ENCODE data around the gene NFATC2.
A peak's percentile ranks its signal among the peaks of the same experiment; 100 is the strongest.

The NFATC2 gene

GRCh38 chr20:51426718-51427650 lies 115.5 kb downstream of the NFATC2 start:
- DNase-seq: no peak

DNA sequence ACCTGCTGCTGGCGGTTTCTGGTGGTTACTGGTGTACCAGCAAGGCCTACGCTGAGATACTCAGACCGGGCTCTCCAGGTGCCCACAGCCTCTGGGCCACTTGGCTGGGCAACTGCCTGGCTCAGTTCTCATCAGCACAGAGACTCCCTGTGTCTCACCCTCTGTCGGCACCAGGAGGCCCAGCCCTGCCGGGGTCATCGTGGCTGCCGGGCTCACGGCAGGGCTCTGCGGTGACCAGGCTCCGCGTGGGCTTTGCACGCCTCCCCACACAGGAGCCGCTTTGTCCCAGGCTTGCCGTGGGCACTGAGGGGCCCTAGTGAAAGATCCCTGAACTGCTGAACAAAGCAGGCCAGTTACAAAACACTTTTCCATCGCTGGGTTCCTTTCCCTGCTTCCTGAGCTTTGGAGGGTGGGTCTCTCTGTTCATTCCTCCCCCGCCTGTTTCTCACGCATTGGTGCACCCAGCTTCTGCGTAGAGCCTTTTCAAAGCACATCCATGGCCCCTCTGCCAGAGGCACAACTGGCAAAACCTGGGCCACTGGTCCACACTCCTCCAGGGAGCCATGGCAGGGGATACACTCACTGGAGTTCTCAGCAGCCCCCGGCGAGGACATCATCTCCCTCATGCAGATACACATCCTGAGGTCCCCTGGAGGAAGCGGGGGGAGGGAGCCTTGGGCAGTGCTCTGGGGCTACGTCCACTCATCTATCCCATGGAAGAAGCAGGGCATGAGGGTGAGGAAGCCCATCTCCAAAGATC lies 117.0 kb downstream of the NFATC2 start:
- no peak for DNase-seq

DNA sequence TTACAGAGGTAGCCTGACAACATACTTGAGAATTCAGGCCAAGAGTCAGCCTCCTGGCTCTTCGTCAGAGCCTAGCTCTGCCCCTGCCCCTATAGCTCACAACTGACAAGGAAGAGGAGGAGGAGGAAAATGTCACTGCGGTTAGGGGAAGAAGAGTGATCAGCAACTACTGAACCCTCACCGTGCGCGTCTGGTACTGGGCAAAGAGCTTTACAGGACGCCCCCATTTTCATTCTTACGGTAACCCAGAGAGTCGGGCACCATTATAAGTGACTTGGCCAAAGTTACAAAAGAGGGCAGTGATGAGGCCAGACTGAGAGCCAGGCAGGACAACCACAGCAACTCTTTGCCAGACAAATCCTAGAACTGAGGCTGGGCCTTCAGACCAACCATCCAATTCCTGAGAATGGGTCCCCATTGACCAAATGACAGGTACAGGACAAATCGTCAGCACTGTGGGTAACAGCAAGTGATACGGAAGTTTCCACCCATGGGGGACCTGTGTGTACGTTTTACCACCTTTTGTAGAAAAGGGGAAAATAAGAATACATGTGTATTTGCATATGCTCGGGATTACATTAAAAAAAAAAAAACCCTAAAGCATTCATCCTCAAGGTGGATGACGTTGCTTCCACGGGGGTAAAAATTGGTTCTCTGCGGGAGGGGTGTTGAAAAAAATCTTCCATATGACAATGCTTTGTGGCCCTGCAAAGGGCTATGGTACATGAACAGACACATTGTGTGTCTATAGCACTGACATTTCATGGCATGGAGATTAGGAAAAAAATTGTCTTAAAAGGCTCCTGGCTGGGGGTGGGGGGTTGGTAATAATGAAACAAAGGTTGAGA lies 118.0 kb downstream of the NFATC2 start:
- DNase-seq: no peak

DNA sequence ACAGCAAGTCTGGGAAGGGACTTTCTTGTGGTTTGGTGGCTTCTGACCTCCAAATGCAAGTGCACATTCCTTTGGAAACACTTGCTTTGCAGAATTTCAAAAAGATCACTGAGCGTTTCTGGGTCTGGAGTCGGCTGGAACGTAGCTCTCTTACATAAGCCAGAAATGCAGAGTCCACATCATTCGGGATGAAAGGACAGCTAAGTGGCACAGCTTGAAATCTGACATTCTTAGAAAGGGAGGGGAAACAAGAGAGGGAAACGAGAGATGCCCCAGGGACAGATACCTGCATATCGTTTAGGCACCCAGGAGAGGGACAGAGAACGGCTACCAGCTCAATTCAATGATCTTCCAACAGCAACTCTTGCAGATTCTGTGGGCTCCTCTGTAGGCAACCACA lies 118.7 kb downstream of the NFATC2 start:
- no peak for DNase-seq

DNA sequence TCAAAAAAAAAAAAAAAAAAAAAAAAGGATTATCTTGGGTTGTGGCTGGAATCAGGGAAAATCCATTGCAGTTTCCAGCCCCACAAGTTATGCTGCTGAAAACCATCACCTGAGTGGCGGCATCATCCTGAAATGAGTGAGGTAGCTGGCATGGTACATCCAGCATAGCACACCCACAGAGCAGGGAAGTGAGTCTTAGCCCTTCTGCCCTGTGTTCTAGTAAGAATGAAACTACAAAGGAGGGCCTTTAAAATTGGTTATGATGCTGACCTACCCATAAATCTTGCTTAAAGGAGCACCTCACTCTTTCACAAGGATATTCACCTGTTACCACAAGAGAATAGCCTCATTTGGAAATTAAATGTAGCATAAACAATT lies 119.2 kb downstream of the NFATC2 start:
- DNase-seq: no peak

DNA sequence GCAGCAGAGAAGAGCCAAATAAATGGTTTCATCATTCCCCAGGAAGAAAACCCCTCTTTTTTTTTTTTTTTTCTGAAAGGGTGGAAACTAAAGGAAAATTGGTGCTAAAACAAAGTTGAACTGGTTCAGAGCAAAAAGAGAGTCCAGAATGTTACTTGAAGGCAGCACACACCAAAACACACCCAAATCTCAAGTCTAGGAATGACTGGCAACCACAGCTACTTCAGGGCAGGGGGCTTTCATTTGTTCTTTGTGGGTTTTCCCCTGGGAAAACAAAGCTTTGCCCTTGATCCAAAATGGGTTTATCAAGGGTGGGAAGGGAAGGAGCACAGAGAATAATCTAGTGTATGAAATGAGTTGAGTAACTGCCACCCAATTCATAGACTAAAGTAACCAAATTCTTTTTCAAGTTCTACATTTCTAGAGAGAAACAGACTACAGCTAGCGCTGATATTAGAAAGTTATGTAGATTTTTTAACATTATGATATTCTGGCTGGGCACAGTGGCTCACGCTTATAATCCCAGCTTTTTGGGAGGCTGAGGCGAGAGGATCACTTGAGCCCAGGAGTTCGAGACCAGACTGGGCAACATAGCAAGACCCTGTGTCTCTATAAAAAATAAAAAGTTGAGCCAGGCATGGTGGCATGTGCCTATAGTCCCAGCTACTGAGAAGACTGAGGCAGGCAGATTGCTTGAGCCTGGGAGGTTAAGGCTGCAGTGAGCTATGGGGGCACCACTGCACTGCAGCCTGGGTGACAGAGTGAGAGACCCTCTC lies 119.8 kb downstream of the NFATC2 start:
- no peak for DNase-seq

DNA sequence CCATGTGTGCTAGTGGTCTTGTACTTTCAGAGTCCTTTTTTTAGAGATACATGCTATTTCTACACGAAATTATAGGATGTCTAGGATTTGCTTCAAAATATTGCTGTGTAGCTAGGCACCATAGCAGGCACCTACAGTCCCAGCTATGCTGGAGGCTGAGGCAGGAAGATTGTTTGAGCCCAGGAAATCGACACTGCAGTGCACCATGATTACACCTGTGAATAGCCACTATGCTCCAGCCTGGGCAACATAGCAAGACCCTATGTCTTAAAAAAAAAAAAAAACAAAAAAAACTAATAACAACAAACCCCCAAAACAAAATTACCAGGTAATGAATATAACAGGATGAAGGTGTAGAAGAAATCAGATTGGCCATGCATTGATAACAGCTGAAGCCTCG lies 121.7 kb downstream of the NFATC2 start:
- DNase-seq: no peak

GRCh38 chr20:51420111-51420510 lies 122.4 kb downstream of the NFATC2 start:
- no peak for DNase-seq

DNA sequence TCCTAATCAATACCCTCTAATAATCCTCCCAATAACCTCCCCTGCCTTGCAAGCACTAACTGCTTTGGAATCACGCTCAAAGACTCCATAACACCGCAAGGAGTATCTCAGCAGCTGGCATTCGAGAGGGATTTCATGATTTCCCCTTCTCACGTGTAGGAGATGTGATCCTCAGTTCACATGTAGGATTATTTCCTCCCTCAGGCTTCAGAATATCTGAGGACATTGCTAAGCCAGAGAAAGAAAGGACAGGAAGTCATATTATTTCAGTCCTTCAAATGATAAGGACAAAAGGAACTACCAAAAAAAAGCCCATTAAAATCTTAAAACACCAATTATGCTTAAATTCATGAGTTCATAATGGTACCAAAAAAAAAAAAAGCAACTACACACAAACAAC lies 122.9 kb downstream of the NFATC2 start:
- no peak for DNase-seq

DNA sequence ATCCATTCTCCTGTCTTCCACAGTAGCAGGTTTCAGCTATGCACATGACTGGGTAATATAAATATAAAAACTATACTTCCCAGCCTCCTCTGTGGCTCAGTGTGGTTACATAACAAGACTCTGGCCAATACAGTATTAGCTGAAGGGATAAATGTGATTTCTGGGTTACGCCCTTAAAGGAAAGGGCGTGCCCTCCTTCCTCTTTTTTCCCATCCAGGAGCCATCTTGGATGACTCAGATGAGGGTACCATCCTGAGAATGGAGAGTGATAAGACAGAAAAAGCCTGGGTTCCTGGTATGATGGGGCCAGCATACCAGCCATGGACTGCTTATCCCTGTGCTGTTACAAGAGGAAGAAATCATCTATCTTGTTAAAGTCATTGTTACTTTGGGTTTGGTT lies 123.3 kb downstream of the NFATC2 start:
- DNase-seq: no peak

GRCh38 chr20:51418137-51418529 lies 124.4 kb downstream of the NFATC2 start:
- DNase-seq: no peak

- DNase-seq: no peak
These were observed 125.0 kb downstream of the NFATC2 start for GRCh38 chr20:51417250-51418136.

DNA sequence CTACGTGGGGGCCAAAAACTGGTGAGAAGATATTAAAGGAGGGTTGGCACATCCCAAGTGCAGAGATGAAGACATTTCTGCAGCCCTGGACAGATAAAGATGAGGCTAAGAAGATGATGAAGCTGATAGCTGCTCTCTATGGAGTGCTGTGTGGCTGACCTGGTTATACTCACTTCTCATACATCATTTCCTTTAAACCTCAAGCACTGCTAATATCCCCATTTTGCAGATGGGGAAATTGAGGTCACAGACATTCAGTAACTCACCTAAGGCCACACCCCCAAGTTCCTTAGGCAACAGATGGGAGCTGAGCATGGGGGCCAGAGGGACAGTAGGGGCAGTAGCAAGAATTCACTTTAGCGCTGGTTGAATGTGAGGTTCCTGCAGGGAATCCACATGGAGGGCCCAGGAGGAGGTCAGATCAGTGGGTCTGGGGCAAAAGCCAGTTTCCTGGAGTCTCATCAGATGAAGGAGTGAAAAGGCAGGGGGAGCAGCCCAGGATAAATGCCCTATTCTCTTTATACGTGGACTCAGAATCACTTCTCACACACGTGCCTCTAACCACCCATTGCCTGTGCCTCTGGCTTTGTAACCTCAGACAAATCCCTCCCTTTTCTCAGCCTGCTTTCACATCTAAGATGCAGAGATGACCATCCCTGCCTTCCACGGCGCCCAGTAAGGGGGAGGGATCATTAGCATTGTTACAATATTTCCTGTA lies 125.8 kb downstream of the NFATC2 start:
- DNase-seq: no peak

DNA sequence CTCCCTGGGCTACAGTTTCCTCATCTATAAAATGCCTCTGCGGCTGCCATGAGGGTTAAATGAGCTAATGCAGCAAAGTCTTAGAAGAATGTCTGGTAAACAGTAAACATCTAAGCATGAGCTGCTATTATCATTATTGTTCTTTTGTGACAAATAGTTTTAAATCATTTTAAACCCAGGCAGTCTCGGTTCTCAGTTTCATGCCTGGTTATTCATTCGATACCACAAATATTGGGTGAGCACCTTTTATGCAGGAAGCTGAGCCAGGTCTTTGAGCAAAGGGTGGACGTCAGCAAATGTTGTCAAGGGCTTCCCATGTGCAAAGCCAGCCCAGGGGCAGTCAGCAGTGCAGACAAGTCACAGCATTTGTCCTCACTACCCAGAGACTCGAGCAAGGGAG lies 128.7 kb downstream of the NFATC2 start:
- no peak for DNase-seq

DNA sequence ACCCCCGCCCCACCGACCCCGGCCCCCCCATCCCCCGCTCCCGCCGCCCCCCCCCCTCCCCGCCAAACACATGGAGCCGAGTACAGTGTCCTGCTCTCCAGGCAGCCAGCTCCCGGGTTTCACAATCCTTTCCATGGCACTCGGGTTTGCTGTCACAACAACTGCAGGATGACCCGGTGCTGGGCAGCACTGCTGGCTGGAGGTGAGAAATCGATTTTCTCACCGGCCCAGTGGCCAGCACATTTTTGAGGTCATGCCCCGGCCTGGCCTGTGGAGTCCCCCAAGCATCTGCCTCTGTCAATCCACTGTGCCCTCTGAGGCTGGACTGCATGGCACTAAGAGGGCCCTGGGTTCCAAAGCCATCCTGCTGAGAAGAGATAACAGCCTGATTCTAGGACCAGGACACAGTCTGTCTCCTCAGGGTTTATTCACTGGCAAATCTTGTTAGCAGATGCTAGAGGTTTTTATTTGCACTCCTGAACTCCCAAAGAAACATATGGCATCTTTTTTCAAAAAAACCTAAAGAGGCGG lies 129.5 kb downstream of the NFATC2 start:
- peak; percentile 84 for DNase-seq

DNA sequence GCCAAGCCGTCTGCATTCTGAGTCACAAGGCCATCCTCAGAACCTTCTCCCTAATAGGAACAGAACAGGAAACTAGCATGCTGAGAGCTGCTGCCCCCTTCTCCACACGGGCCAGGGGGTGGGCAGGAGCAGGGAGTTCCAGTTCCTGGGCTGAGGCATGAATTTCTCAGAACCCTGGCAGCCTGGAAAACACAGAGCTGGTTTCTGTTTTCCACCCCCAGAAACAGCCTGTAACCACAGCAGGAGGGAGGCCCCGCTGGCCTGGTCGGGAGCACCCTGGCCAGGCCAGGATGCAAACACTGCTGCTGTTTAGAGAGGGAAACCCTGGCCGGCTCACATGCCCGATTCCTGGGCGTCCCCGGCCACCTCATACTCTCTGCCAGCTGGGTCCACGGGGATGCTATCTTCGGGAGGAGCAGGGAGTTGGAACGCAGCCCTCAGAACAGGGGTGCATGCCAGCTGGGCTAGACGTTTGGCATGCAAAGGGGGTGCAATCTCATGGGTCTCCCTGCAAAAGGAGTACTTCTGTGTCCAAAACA lies 130.1 kb downstream of the NFATC2 start:
- no peak for DNase-seq

DNA sequence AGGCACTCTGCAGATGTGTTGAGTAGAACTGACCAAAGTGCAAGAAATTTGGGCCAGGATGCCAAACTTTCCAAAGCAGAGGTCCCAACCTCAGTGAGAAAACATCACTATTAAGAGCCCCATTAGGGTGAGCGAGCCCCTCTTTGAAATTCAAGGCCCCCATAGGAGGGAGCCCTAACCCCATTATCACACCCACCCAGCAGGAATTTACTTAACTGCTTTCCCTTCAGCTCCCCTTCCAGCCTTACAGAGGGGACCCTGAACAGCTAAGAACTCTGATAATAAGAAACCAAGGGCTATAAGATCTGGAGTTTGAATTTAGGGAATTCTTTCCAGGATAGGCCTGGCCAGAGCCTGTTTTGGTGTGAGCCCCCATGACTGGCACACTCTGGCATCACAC lies 130.6 kb downstream of the NFATC2 start:
- DNase-seq: no peak

DNA sequence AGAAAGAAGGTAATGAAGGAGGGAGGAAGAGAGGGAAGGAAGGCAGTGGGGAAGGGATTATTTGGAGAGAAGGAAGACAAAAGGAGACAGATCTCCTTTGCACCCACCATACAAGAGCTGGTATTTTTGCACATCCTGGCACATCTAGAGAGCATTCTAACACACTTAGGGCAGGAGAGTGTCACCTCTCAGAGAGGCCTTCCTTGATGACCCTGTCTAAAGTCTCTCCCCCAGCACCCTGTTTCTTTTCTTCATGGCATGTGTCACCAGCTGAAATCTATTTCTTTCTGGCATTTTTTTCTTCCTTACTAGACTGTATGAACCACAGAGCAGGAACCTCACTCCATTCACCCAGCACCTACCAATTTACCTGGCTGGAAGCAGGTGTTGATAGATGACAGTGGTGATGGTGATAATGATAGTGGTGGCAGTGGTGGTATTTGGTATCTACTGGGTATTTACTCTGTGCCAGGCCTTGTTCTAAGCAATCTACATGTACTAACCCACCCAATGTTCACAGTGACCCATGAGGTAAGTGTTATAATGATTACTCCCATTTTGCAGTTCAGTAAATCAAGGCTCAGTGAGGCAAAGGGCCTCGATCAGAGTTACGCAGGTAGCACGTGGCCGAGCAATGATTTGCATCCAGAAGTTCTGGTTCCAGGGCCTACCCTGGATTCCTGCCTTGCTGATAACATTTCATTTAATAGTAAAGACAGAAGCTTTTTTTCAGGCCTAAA lies 131.8 kb downstream of the NFATC2 start:
- no peak for DNase-seq

- no peak for DNase-seq
These were observed 133.2 kb downstream of the NFATC2 start for GRCh38 chr20:51409192-51409880.

All from NCI-H524 treated with DMSO at 0.1 percent for 48 hours (cell line).